ENCODE data around the gene ADAMTS2.

The ADAMTS2 gene

DNA sequence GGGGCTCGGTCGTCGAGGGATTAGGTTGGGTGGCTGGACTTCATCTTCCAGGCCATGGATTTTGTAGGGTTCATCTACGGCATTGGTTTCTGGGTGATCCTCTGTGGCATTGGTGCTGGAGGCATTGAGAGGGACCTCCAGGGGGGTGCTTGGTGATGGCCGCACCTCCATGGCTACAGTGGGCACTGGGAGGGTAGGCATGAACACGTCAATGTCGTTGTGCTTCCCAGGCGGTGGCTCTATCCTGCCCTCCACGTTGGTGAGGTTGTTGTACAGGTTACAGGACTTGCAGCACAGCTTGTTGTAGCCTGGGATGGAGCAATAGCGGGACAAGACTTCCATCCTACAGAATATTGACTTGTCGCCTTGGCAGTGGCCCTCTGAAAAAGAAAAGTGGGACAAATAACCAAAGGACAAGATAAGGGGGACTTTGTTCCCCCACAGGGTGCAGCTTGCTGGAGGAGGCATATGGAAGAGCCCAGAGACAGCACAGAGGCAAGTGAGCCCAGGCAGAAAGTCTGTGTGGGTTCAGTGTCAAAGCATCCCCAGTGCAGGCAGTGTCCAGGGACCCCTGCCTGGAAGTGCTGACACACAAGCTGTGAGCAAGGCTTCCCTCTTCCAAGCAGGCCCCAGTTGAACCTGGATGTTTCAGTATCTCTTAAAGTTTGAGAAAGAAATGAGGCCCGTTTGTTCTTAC lies 231.2 kb downstream of the ADAMTS2 start:
- H3K27ac ChIP-seq (ENCODE audit: low read length) = no peak overlapping the region
- no peak overlapping the region for H3K9ac ChIP-seq (ENCODE audit: low read depth, low read length)
- no peak overlapping the region for H3K4me3 ChIP-seq (ENCODE audit: low read depth in 1 of 2, low read length in 2 of 2)
- H3K4me1 ChIP-seq (ENCODE audit: insufficient read depth, low read length) = no peaks in the 10 kb centered on the region
- H4K20me1 ChIP-seq (ENCODE audit: insufficient read depth, low read length) = no peaks in the 10 kb centered on the region
- H3K79me2 ChIP-seq (ENCODE audit: insufficient read depth, low read length) = no peaks in the 10 kb centered on the region
- H3K4me2 ChIP-seq (ENCODE audit: insufficient read depth, low read length) = no peak overlapping the region
- no peaks in the 10 kb centered on the region for H3K9me3 ChIP-seq (ENCODE audit: insufficient read depth, low read length, severe bottlenecking)
- H2AFZ ChIP-seq (ENCODE audit: low read depth, low read length) = no peak overlapping the region
- no peak for DNase-seq
- H3K27me3 ChIP-seq (ENCODE audit: insufficient read depth, low read length, poor library complexity) = peaks cover 3% of the 10 kb centered on the region
- H3K36me3 ChIP-seq (ENCODE audit: insufficient read depth, low read length) = no peaks in the 10 kb centered on the region
- TF ChIP-seq EZH2 (IDR thresholded peaks at IDR 0.05; ENCODE audit: borderline replicate concordance, low read depth, low read length, severe bottlenecking) = no peak
- TF ChIP-seq, protein P1, sequence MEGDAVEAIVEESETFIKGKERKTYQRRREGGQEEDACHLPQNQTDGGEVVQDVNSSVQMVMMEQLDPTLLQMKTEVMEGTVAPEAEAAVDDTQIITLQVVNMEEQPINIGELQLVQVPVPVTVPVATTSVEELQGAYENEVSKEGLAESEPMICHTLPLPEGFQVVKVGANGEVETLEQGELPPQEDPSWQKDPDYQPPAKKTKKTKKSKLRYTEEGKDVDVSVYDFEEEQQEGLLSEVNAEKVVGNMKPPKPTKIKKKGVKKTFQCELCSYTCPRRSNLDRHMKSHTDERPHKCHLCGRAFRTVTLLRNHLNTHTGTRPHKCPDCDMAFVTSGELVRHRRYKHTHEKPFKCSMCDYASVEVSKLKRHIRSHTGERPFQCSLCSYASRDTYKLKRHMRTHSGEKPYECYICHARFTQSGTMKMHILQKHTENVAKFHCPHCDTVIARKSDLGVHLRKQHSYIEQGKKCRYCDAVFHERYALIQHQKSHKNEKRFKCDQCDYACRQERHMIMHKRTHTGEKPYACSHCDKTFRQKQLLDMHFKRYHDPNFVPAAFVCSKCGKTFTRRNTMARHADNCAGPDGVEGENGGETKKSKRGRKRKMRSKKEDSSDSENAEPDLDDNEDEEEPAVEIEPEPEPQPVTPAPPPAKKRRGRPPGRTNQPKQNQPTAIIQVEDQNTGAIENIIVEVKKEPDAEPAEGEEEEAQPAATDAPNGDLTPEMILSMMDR (IDR thresholded peaks at IDR 0.05; ENCODE audit: borderline replicate concordance, extremely low read depth, low read length, poor library complexity, severe bottlenecking) = no peak
- no peak for ATAC-seq (ENCODE audit: insufficient read depth, low read depth)

DNA sequence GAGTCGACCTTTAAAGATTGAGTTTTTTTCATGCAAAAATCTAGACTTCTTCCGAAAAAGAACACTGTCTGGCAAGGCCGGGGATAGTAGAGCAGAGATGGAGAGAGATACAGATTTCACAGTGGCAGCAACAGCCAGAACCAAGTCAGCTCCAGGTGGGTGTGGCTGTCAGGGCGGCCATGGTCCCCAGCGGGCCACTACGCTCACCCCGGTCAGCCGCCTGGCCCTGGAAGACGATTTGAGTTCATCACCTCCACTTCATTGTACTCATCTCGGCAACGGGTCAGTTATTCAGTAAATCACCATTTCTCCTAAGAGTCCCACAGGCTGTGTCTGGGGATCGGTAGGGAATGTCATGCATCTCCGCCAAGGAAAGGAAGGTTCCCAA lies 232.1 kb downstream of the ADAMTS2 start:
- no peak overlapping the region for H3K4me3 ChIP-seq (ENCODE audit: low read depth in 1 of 2, low read length in 2 of 2)
- H3K79me2 ChIP-seq (ENCODE audit: insufficient read depth, low read length) = no peaks in the 10 kb centered on the region
- H3K9me3 ChIP-seq (ENCODE audit: insufficient read depth, low read length, severe bottlenecking) = no peaks in the 10 kb centered on the region
- H3K36me3 ChIP-seq (ENCODE audit: insufficient read depth, low read length) = no peaks in the 10 kb centered on the region
- H3K27me3 ChIP-seq (ENCODE audit: insufficient read depth, low read length, poor library complexity) = peaks cover 3% of the 10 kb centered on the region
- H3K4me1 ChIP-seq (ENCODE audit: insufficient read depth, low read length) = no peaks in the 10 kb centered on the region
- no peak overlapping the region for H2AFZ ChIP-seq (ENCODE audit: low read depth, low read length)
- DNase-seq (no peak), ATAC-seq (ENCODE audit: insufficient read depth, low read depth) (no peak)
- no peak overlapping the region for H3K27ac ChIP-seq (ENCODE audit: low read length)
- no peaks in the 10 kb centered on the region for H4K20me1 ChIP-seq (ENCODE audit: insufficient read depth, low read length)
- H3K4me2 ChIP-seq (ENCODE audit: insufficient read depth, low read length) = no peak overlapping the region
- TF ChIP-seq, protein P1 (IDR thresholded peaks at IDR 0.05; ENCODE audit: borderline replicate concordance, extremely low read depth, low read length, poor library complexity, severe bottlenecking) = no peak
- no peak for TF ChIP-seq EZH2 (IDR thresholded peaks at IDR 0.05; ENCODE audit: borderline replicate concordance, low read depth, low read length, severe bottlenecking)
- no peak overlapping the region for H3K9ac ChIP-seq (ENCODE audit: low read depth, low read length)

DNA sequence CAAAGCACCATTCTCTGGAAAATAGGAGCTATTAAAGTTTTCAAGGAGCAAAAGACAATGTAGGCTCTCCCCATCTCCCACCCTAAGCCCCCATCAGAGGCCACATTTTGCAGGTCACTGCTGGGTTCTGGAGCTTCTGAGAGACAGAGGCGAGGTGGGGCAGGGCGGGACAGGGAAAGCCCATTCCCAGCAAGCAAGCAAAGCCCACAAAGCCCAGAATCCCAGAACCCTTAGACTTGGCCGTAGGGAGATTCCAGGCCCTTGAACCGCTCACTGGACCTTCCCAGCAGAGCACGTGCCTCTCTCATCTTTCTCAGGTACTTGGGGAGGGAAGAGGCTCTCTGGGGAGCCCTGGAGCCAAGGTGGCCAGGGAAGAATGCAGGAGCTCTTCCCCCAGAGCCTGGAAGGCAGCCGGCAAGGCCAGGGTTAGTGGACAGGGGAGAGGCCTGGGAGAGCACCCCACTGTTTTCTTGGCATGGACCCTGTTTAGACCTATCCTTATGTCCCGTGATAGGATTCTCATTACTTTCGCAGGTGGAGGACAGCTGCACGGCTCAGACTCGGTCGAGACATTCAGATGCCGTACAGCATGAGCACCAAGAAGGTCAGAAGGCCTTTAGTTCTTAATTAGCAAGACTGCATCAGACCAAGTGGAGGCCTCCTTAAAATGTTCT lies 232.7 kb downstream of the ADAMTS2 start:
- H3K27me3 ChIP-seq (ENCODE audit: insufficient read depth, low read length, poor library complexity) = peaks cover 3% of the 10 kb centered on the region
- ATAC-seq (ENCODE audit: insufficient read depth, low read depth) = no peak

More for the DNA sequence above, 232.7 kb downstream of the ADAMTS2 start:
- H3K79me2 ChIP-seq (ENCODE audit: insufficient read depth, low read length) = no peaks in the 10 kb centered on the region
- H3K4me3 ChIP-seq (ENCODE audit: low read depth in 1 of 2, low read length in 2 of 2) = no peak overlapping the region
- no peak for DNase-seq
- H3K4me1 ChIP-seq (ENCODE audit: insufficient read depth, low read length) = no peaks in the 10 kb centered on the region
- TF ChIP-seq, protein P1 (IDR thresholded peaks at IDR 0.05; ENCODE audit: borderline replicate concordance, extremely low read depth, low read length, poor library complexity, severe bottlenecking) = no peak
- TF ChIP-seq EZH2 (IDR thresholded peaks at IDR 0.05; ENCODE audit: borderline replicate concordance, low read depth, low read length, severe bottlenecking) = no peak
- no peak overlapping the region for H3K4me2 ChIP-seq (ENCODE audit: insufficient read depth, low read length)
- H2AFZ ChIP-seq (ENCODE audit: low read depth, low read length) = no peak overlapping the region
- H3K9ac ChIP-seq (ENCODE audit: low read depth, low read length) = no peak overlapping the region
- H4K20me1 ChIP-seq (ENCODE audit: insufficient read depth, low read length) = no peaks in the 10 kb centered on the region
- no peaks in the 10 kb centered on the region for H3K9me3 ChIP-seq (ENCODE audit: insufficient read depth, low read length, severe bottlenecking)
- H3K27ac ChIP-seq (ENCODE audit: low read length) = no peak overlapping the region
- H3K36me3 ChIP-seq (ENCODE audit: insufficient read depth, low read length) = no peaks in the 10 kb centered on the region

Measured in DND-41 (cell line).